HepG2 (cell line): Measurements from ENCODE around the gene GLYR1. TPM values are rescaled to one million over a fixed set of nuclear protein-coding genes. Genes with fewer than 3 reads are reported as not detected.

ENCODE experiments used
- ATAD3A ChIP-seq: sonication (generic); formaldehyde crosslinking; IDR thresholded peaks from 2 replicates; pipeline ENCODE4 v1.4.0; 2020; ENCODE audit warnings: missing genetic modification reagents
- GATAD1 ChIP-seq: IDR thresholded peaks from 2 replicates; pipeline ENCODE4 v1.6.1; 2016; ENCODE audit warnings: missing genetic modification reagents, missing compliant biosample characterization
- HES4 ChIP-seq: sonication (generic); formaldehyde crosslinking; IDR thresholded peaks from 2 replicates; pipeline ENCODE4 v1.9.0; 2021; ENCODE audit warnings: mild to moderate bottlenecking, missing genetic modification reagents, borderline replicate concordance
- HMG20B ChIP-seq: conservative IDR thresholded peaks from 2 replicates; pipeline ENCODE4 v1.6.1; 2016; ENCODE audit warnings: missing genetic modification reagents, missing compliant biosample characterization
- NCOA5 ChIP-seq: sonication (generic); formaldehyde crosslinking; IDR thresholded peaks from 2 replicates; pipeline ENCODE4 v1.4.0; 2020; ENCODE audit warnings: missing genetic modification reagents
- NR2F6 ChIP-seq, 2 experiments: IDR thresholded peaks; 2 replicates each; pipeline ENCODE4 v1.6.1; 2016; ENCODE audit warnings: antibody characterized with exemption in 1 of 2, mild to moderate bottlenecking in 1 of 2
- RBAK ChIP-seq: sonication (generic); formaldehyde crosslinking; IDR thresholded peaks from 2 replicates; pipeline ENCODE4 v1.5.1; 2020; ENCODE audit warnings: mild to moderate bottlenecking, missing genetic modification reagents
- SRY ChIP-seq: sonication (generic); formaldehyde crosslinking; IDR thresholded peaks from 2 replicates; pipeline ENCODE4 v1.8.0; 2022; ENCODE audit warnings: mild to moderate bottlenecking, missing genetic modification reagents
- STAT6 ChIP-seq: sonication (generic); formaldehyde crosslinking; IDR thresholded peaks from 2 replicates; pipeline ENCODE4 v1.4.0; 2020; ENCODE audit warnings: missing genetic modification reagents, mild to moderate bottlenecking, borderline replicate concordance
- TCF7 ChIP-seq: sonication (generic); IDR thresholded peaks from 2 replicates; pipeline ENCODE4 v1.6.1; 2016; ENCODE audit warnings: antibody characterized with exemption, low read depth
- ZFYVE20 ChIP-seq: sonication (generic); formaldehyde crosslinking; IDR thresholded peaks from 2 replicates; pipeline ENCODE4 v1.8.0; 2023; ENCODE audit warnings: low read depth, mild to moderate bottlenecking, moderate library complexity, missing genetic modification reagents, borderline replicate concordance
- ZNF205 ChIP-seq: IDR thresholded peaks from 2 replicates; pipeline ENCODE4 v1.6.1; 2018; ENCODE audit warnings: missing biosample characterization, missing genetic modification reagents
- ZNF281 ChIP-seq: sonication (generic); formaldehyde crosslinking; IDR thresholded peaks from 2 replicates; pipeline ENCODE4 v1.4.0; 2020; ENCODE audit warnings: missing genetic modification reagents, borderline replicate concordance
- ZNF317 ChIP-seq: sonication (generic); formaldehyde crosslinking; IDR thresholded peaks from 2 replicates; pipeline ENCODE4 v1.5.0; 2020; ENCODE audit warnings: mild to moderate bottlenecking, missing genetic modification reagents
- ZNF337 ChIP-seq: sonication (generic); formaldehyde crosslinking; IDR thresholded peaks from 2 replicates; pipeline ENCODE4 v1.5.1; 2020; ENCODE audit warnings: missing genetic modification reagents, low read depth, mild to moderate bottlenecking, borderline replicate concordance
- ZNF350 ChIP-seq: sonication (generic); formaldehyde crosslinking; IDR thresholded peaks from 2 replicates; pipeline ENCODE4 v1.4.0; 2020; ENCODE audit warnings: mild to moderate bottlenecking, low read depth, missing genetic modification reagents, borderline replicate concordance
- ZNF441 ChIP-seq: sonication (generic); formaldehyde crosslinking; IDR thresholded peaks from 2 replicates; pipeline ENCODE4 v1.7.0; 2021; ENCODE audit warnings: missing genetic modification reagents, borderline replicate concordance
- ZNF550 ChIP-seq: sonication (generic); formaldehyde crosslinking; IDR thresholded peaks from 2 replicates; pipeline ENCODE4 v1.4.0; 2020; ENCODE audit warnings: mild to moderate bottlenecking, missing genetic modification reagents, borderline replicate concordance
- ZNF577 ChIP-seq: sonication (generic); formaldehyde crosslinking; IDR thresholded peaks from 2 replicates; pipeline ENCODE4 v1.4.0; 2020; ENCODE audit warnings: mild to moderate bottlenecking, low read depth, missing genetic modification reagents, borderline replicate concordance
- ZNF768 ChIP-seq: sonication (generic); formaldehyde crosslinking; IDR thresholded peaks from 2 replicates; pipeline ENCODE4 v1.4.0; 2020; ENCODE audit warnings: missing genetic modification reagents
- polyA plus RNA-seq, 8 experiments: library from polyadenylated mRNA; depleted of rRNA in 3 of 8; stranded (reverse) in 7 of 8; unstranded in 1 of 8; fragments of >200 nt; fragmentation: Illumina TruSeq in 4 of 8; extraction: Trizol in 4 of 8; gene quantifications; 2 replicates each; pipeline versions ENCODE4 v1.2.1 to v1.2.3, GENCODE V29; 2011 to 2016; ENCODE audit warnings: low read depth in 4 of 8, missing spikeins in 1 of 8, mixed read lengths in 1 of 8; ENCODE audit not compliant: insufficient read depth in 1 of 8
- total RNA-seq, 5 experiments: library from RNA; depleted of rRNA; stranded (reverse); fragments of >200 nt; fragmentation: Illumina TruSeq; extraction: Trizol; gene quantifications; 2 replicates each; pipeline ENCODE4 v1.2.3, GENCODE V29; 2016; ENCODE audit warnings: low read depth in 1 of 5
- TF ChIP-seq, protein P1 (sequence below): sonication (generic); formaldehyde crosslinking; IDR thresholded peaks from 2 replicates; pipeline ENCODE4 v1.8.1; 2023; ENCODE audit warnings: mild to moderate bottlenecking, missing genetic modification reagents, borderline replicate concordance
- TF ChIP-seq, protein P2 (sequence below): sonication (generic); formaldehyde crosslinking; IDR thresholded peaks from 2 replicates; pipeline ENCODE4 v1.5.0; 2020; ENCODE audit warnings: missing genetic modification reagents
- TF ChIP-seq, protein P3 (sequence below): IDR thresholded peaks from 2 replicates; pipeline ENCODE4 v1.6.1; 2018; ENCODE audit warnings: missing genetic modification reagents, mild to moderate bottlenecking, missing compliant biosample characterization

Gene GLYR1
- total and polyA plus RNA-seq, 2 of the 13 experiments (the other 11 are each of a cell fraction or from before 2014, with no cell fraction given) = 28.3 to 48.7 TPM

DNA sequence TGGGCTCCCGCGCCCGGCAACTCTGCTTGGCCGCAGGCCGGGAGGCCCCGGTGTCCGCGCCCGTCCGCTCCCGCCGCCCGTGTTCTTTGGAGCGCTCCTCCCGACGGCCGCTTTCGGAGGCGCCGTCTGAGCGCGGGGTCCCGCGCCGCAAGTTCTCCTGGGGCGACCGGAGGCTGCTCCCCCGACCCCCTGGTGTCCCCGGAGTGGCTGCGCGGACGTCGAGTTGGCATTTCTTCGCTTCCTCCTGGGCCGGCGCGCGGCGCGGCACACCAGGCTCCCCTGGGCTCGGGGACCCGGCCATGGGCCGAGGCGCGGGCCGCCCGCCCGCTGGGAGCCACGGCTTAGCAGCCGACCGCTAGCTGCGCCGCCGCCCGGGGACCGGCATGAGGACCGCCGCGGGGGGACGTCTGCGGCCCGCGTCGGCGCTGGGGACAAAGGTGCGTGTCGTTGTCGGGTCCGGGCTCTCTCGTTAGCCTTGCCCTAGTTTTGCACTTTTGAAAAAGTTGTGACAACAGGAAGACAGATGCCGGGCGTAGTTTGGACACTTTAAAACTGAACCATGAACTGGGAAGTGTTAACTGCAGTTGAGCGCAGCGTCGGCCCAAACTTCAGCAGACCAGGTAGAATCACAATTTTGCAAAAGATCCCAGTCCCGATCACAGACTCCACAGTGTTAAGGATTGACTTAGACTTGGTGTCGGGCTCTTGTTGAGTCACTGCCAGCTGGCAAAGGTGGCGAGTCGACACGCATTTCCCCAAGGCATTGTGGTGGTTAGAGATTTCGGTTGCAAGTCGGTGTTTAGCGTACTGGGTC is 893 bp upstream of the GLYR1 start (continued):
- no peak for TF ChIP-seq ZNF350
- no peak for TF ChIP-seq GATAD1
- TF ChIP-seq NR2F6 (IDR thresholded peaks at IDR 0.05) = no peak
- TF ChIP-seq NR2F6 (CRISPR knock-in tag; IDR thresholded peaks at IDR 0.05) = no peak
- no peak for TF ChIP-seq RBAK (CRISPR knock-in tag)
- TF ChIP-seq HES4 (CRISPR knock-in tag) = peak; percentile 80; the same call in 1 of the 2 replicates
- no peak for TF ChIP-seq ZNF281 (CRISPR knock-in tag)
- no peak for TF ChIP-seq ZNF577
- TF ChIP-seq ZNF317 = no peak
- TF ChIP-seq STAT6 = no peak
- no peak for TF ChIP-seq TCF7
- TF ChIP-seq, protein P1, sequence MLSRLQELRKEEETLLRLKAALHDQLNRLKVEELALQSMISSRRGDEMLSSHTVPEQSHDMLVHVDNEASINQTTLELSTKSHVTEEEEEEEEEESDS (CRISPR knock-in tag) = no peak
- no peak for TF ChIP-seq ZNF441 (CRISPR knock-in tag)
- no peak for TF ChIP-seq ZNF337 (CRISPR knock-in tag)
- TF ChIP-seq ZNF550 (CRISPR knock-in tag) = no peak
- no peak for TF ChIP-seq SRY (CRISPR knock-in tag)
- TF ChIP-seq, protein P2, sequence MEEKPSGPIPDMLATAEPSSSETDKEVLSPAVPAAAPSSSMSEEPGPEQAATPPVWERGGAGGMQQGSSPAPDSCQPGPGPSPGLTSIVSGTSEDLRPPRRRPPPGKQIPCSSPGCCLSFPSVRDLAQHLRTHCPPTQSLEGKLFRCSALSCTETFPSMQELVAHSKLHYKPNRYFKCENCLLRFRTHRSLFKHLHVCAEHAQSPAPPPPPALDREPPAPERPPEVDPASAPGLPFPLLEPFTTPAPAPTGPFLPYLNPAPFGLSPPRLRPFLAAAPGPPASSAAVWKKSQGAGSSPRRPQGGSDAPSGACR (CRISPR knock-in tag) = no peak
- TF ChIP-seq HMG20B (CRISPR knock-in tag) = no peak
- TF ChIP-seq, protein P3, sequence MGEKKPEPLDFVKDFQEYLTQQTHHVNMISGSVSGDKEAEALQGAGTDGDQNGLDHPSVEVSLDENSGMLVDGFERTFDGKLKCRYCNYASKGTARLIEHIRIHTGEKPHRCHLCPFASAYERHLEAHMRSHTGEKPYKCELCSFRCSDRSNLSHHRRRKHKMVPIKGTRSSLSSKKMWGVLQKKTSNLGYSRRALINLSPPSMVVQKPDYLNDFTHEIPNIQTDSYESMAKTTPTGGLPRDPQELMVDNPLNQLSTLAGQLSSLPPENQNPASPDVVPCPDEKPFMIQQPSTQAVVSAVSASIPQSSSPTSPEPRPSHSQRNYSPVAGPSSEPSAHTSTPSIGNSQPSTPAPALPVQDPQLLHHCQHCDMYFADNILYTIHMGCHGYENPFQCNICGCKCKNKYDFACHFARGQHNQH = no peak
- no peak for TF ChIP-seq ATAD3A (CRISPR knock-in tag)
- no peak for TF ChIP-seq ZNF768 (CRISPR knock-in tag)
- TF ChIP-seq ZFYVE20 (CRISPR knock-in tag) = no peak
- no peak for TF ChIP-seq NCOA5
- no peak for TF ChIP-seq ZNF205 (CRISPR knock-in tag)
